ENCODE results near the gene ZNF548.

DNA sequence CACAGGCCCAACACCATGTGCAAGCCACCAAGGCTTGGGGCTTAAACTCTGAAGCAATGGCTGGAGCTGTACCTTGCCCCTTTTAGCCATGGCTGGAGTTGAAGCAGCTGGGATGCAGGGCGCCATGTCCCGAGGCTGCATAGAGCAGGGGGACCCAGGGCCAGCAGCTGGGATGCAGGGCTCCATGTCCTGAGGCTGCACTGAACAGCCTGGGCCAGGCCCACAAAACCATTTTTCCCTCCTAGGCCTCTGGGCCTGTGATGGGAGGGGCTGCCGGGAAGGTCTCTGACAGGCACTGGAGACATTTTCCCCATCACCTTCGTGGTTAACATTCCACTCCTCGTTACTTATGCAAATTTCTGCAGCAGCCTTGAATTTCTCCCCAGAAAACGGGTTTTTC lies 15.5 kb upstream of the ZNF548 start:
- no peak for TF ChIP-seq CTCF (IDR thresholded peaks at IDR 0.05)
- no peak for TF ChIP-seq EZH2 (IDR thresholded peaks at IDR 0.05; ENCODE audit: borderline replicate concordance, insufficient read depth, low read depth, low read length, poor library complexity, severe bottlenecking)

Data from B cell (primary cell).